ENCODE measurements around the gene ZFAND4. TPM values are rescaled to one million over a fixed set of nuclear protein-coding genes. Genes with fewer than 3 reads are reported as not detected.
A peak's percentile ranks its signal among the peaks of the same experiment; 100 is the strongest.

ZFAND4 gene
- total and polyA plus RNA-seq, 12 donors, result 3.2 to 12.5 (median 10.3) TPM

DNA sequence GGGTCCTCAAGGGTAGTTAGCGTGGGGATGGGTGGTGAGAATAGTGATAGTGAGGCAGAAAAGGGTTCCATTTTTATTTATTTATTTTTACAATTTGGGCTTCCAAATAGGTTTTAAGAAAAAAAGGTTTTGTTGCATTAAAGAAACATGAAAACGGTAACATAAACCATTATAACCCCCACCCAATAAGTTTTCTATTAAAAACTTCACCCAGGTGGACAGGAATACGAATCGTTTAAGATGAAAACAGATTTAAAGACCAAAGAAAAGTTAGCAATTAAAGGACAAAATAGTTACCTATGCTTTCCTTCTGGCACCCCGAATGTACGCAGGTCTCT lies 78.7 kb downstream of the ZFAND4 start:
- Histone ChIP-seq H3K27me3 (peaks cover 0 to 3% (median 0%) of the 10 kb centered on the region in 7 donors), H3K27ac (peak overlapping the region in 8 of 10 donors; percentile 38 to 77 (median 68)), H3K4me1 (peaks cover 0 to 34% (median 25%) of the 10 kb centered on the region in 9 donors), H3K36me3 (peaks cover 0 to 8% (median 0%) of the 10 kb centered on the region in 9 donors), H3K9me3 (peaks cover 0 to 8% (median 0%) of the 10 kb centered on the region in 11 donors), H3K4me3 (peak overlapping the region; percentile 61 to 96 (median 82))
- 13 to 17% methylated on average over 6 of the region's 6 CpGs for WGBS, 2 donors
- ATAC-seq (no peak), DNase-seq (no peak)
- TF ChIP-seq, protein P1, sequence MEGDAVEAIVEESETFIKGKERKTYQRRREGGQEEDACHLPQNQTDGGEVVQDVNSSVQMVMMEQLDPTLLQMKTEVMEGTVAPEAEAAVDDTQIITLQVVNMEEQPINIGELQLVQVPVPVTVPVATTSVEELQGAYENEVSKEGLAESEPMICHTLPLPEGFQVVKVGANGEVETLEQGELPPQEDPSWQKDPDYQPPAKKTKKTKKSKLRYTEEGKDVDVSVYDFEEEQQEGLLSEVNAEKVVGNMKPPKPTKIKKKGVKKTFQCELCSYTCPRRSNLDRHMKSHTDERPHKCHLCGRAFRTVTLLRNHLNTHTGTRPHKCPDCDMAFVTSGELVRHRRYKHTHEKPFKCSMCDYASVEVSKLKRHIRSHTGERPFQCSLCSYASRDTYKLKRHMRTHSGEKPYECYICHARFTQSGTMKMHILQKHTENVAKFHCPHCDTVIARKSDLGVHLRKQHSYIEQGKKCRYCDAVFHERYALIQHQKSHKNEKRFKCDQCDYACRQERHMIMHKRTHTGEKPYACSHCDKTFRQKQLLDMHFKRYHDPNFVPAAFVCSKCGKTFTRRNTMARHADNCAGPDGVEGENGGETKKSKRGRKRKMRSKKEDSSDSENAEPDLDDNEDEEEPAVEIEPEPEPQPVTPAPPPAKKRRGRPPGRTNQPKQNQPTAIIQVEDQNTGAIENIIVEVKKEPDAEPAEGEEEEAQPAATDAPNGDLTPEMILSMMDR (IDR thresholded peaks at IDR 0.05), result no peak
- intact Hi-C loops (cut with DNase I), result loop anchor here in 5 of 10 donors (1.0 to 10.0 kb wide), 5 partner anchors 78 to 129 kb away; partner anchors contain the start of gene ZFAND4 (in 4 of the 5)

GRCh38 chr10:45592926-45593325 lies 79.6 kb downstream of the ZFAND4 start:
- Histone ChIP-seq H3K9me3 (peaks cover 0 to 8% (median 0%) of the 10 kb centered on the region in 11 donors), H3K27me3 (no peaks in the 10 kb centered on the region), H3K27ac (no peak overlapping the region), H3K36me3 (peaks cover 0 to 8% (median 0%) of the 10 kb centered on the region in 9 donors), H3K4me3 (peak overlapping the region in 6 of 10 donors; percentile 78 to 96 (median 82)), H3K4me1 (peaks cover 0 to 34% (median 25%) of the 10 kb centered on the region in 9 donors)
- ATAC-seq, result no peak
- no peak for DNase-seq
- TF ChIP-seq, protein P1 (IDR thresholded peaks at IDR 0.05), result no peak
- intact Hi-C loops (cut with DNase I), result loop anchor here in 5 of 10 donors (5.0 to 10.0 kb wide), 4 partner anchors 79 to 128 kb away; partner anchors contain the start of gene ZFAND4 (in 3 of the 5)

GRCh38 chr10:45592432-45592831 lies 80.1 kb downstream of the ZFAND4 start:
- Histone ChIP-seq H3K4me3 (peak overlapping the region in 1 of 10 donors; percentile 87), H3K4me1 (peaks cover 0 to 34% (median 25%) of the 10 kb centered on the region in 9 donors), H3K27me3 (no peaks in the 10 kb centered on the region), H3K9me3 (peaks cover 0 to 8% (median 0%) of the 10 kb centered on the region in 11 donors), H3K36me3 (peaks cover 0 to 8% (median 0%) of the 10 kb centered on the region in 9 donors), H3K27ac (no peak overlapping the region)
- no peak for DNase-seq
- intact Hi-C loops (cut with DNase I), result loop anchor here in 5 of 10 donors (5.0 to 10.0 kb wide), 4 partner anchors 80 to 128 kb away; partner anchors contain the start of gene ZFAND4 (in 3 of the 5)
- 57 to 67% methylated on average over 4 of the region's 4 CpGs for WGBS, 2 donors
- ATAC-seq, result no peak
- TF ChIP-seq, protein P1 (IDR thresholded peaks at IDR 0.05), result no peak

DNA sequence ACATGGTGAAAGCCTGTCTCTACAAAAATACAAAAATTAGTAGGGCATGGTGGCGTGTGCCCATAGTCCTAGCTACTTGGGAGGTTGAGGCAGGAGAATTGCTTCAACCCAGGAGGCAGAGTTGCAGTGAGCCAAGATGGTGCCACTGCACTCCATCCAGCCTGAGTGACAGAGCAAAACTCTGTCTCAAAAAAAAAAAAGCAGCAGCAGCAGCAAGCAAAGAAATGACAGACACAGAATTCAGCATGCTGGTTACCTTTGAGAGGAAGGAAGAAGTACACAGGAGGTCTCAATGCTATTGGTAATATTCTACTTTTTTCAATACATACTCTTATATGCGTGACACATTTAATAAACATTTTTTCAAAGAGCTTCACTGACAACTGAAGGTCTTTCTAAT lies 81.3 kb downstream of the ZFAND4 start:
- WGBS, 2 donors, result 94 to 97% methylated on average over 2 of the region's 2 CpGs
- no peaks in the 10 kb centered on the region for H3K27me3 ChIP-seq
- intact Hi-C loops (cut with DNase I), result loop anchor here in 5 of 10 donors (5.0 to 10.0 kb wide), 4 partner anchors 81 to 126 kb away; partner anchors contain the start of gene ZFAND4 (in 3 of the 5)
- H3K4me3 ChIP-seq, result no peak overlapping the region
- DNase-seq (no peak), ATAC-seq (no peak)
- H3K27ac ChIP-seq, result no peak overlapping the region
- peaks cover 0 to 8% (median 0%) of the 10 kb centered on the region in 9 donors for H3K36me3 ChIP-seq
- H3K9me3 ChIP-seq, result peaks cover 0 to 18% (median 6%) of the 10 kb centered on the region in 11 donors
- peaks cover 0 to 34% (median 25%) of the 10 kb centered on the region in 9 donors for H3K4me1 ChIP-seq
- TF ChIP-seq, protein P1 (IDR thresholded peaks at IDR 0.05), result no peak

Measured in heart right ventricle (tissue), 16 donors.